Naive thymus-derived CD4-positive, alpha-beta T cell (primary cell): Measurements from ENCODE around the gene STAT6. TPM values are rescaled to one million over a fixed set of nuclear protein-coding genes. Genes with fewer than 3 reads are reported as not detected.

Experiments
- ATAC-seq: fragments of 150-1000 bp; cut with Tn5 transposase; 2 replicates; pipeline ENCODE4 v1.10.0; 2021; ENCODE audit warnings: mild to moderate bottlenecking, moderate library complexity
- CTCF ChIA-PET: fragments of 350-600 bp; sonication (Branson Sonifier 250); formaldehyde crosslinking; loops from one replicate; lab custom pipeline; 2021; ENCODE audit warnings: antibody characterized with exemption; lab: Charles Lee
- POLR2A ChIA-PET: fragments of 350-600 bp; sonication (Branson Sonifier 250); formaldehyde crosslinking; loops from one replicate; lab custom pipeline; 2021; ENCODE audit warnings: antibody characterized with exemption, inconsistent platforms; lab: Charles Lee
- DNase-seq, 9 donors: peaks; one replicate each; pipeline versions ENCODE4 v3.0.0 to v3.0.0-alpha.2; 2020 to 2022; ENCODE audit warnings: mixed read lengths in 1 of 9
- H3K27ac ChIP-seq: one replicate; pipeline ENCODE4 v1.7.0; 2013; ENCODE audit warnings: mild to moderate bottlenecking, low read depth, low read length, moderate library complexity
- H3K27me3 ChIP-seq, 2 donors: one replicate each; pipeline ENCODE4 v1.7.0; 2013; ENCODE audit warnings: low read length in 2 of 2, mild to moderate bottlenecking in 2 of 2, moderate library complexity in 2 of 2; ENCODE audit not compliant: control insufficient read depth in 2 of 2, insufficient read depth in 2 of 2
- H3K36me3 ChIP-seq, 3 experiments: 1 replicate in 2 of 3; 2 replicates in 1 of 3; pipeline ENCODE4 v1.7.0; 2013; ENCODE audit warnings: low read length in 3 of 3, mild to moderate bottlenecking in 3 of 3, moderate library complexity in 1 of 3; ENCODE audit not compliant: insufficient read depth in 3 of 3, control insufficient read depth in 2 of 3
- H3K4me1 ChIP-seq, 2 donors: one replicate each; pipeline ENCODE4 v1.7.0; 2013; ENCODE audit warnings: low read length in 2 of 2, mild to moderate bottlenecking in 2 of 2, moderate library complexity in 1 of 2; ENCODE audit not compliant: control insufficient read depth in 2 of 2, insufficient read depth in 2 of 2
- H3K4me3 ChIP-seq: 2 replicates; pipeline ENCODE4 v1.7.0; 2013; ENCODE audit warnings: mild to moderate bottlenecking, low read length
- H3K9me3 ChIP-seq, 3 experiments: 1 replicate in 2 of 3; 2 replicates in 1 of 3; pipeline ENCODE4 v1.7.0; 2013; ENCODE audit warnings: low read length in 3 of 3; ENCODE audit not compliant: control insufficient read depth in 2 of 3
- H3K27ac Mint-ChIP-seq, 9 donors: one replicate each; pipeline ENCODE4 v1.8.0; 2020 to 2022; ENCODE audit warnings: mixed read lengths in 9 of 9, mild to moderate bottlenecking in 8 of 9, moderate library complexity in 5 of 9, inconsistent platforms in 2 of 9
- H3K27me3 Mint-ChIP-seq, 5 donors: one replicate each; pipeline ENCODE4 v1.8.0; 2021 to 2022; ENCODE audit warnings: mixed read lengths in 5 of 5, mild to moderate bottlenecking in 1 of 5
- H3K36me3 Mint-ChIP-seq, 5 donors: one replicate each; pipeline ENCODE4 v1.8.0; 2020 to 2022; ENCODE audit warnings: mixed read lengths in 5 of 5, mild to moderate bottlenecking in 3 of 5, inconsistent platforms in 1 of 5
- H3K4me1 Mint-ChIP-seq, 7 donors: one replicate each; pipeline ENCODE4 v1.8.0; 2020 to 2022; ENCODE audit warnings: mixed read lengths in 7 of 7, mild to moderate bottlenecking in 3 of 7, inconsistent platforms in 1 of 7
- H3K4me3 Mint-ChIP-seq, 10 donors: one replicate each; pipeline ENCODE4 v1.8.0; 2020 to 2022; ENCODE audit warnings: mild to moderate bottlenecking in 10 of 10, mixed read lengths in 10 of 10, moderate library complexity in 6 of 10, inconsistent platforms in 2 of 10
- H3K9me3 Mint-ChIP-seq, 11 donors: one replicate each; pipeline ENCODE4 v1.8.0; 2020 to 2022; ENCODE audit warnings: mixed read lengths in 11 of 11, mild to moderate bottlenecking in 4 of 11, inconsistent platforms in 1 of 11, moderate library complexity in 1 of 11
- intact Hi-C, 2 donors: fragments of 100-400 bp; cut with micrococcal nuclease; formaldehyde crosslinking; loops; one replicate each; pipeline ENCODE4 v1.15.1; 2023
- polyA plus RNA-seq, 2 donors: library from polyadenylated mRNA; unstranded; fragments of 300-500 nt; fragmentation: Illumina TruSeq; gene quantifications; one replicate each; pipeline ENCODE4 v1.2.3, GENCODE V29; 2021
- total RNA-seq, 6 experiments: library from RNA in 5 of 6; stranded (reverse) in 5 of 6; gene quantifications; 1 replicate in 5 of 6; 2 replicates in 1 of 6; pipeline ENCODE4 v1.2.3 and lab custom pipeline; 2021 to 2026

STAT6 gene
- total RNA-seq (100 to 1,000 TPM; 206 to 403 (median 294) TPM), polyA plus RNA-seq (100 to 1,000 TPM in 1 of 2 donors, 10 to 100 TPM in 1; 99.3 to 104 TPM), total RNA-seq (lab: John Stamatoyannopoulos, UW) (332 reads per million, percentile 97 among the genes with 10 or more reads in this experiment)

- H3K27ac ChIP-seq = peak within 1 kb of the TSS; percentile 92
- Mint-ChIP-seq H3K4me3 (peak within 1 kb of the TSS; percentile 89 to 100 (median 98)), H3K27me3 (no peaks in the 10 kb centered on the region), H3K36me3 (peaks cover 7 to 25% (median 11%) of the 10 kb centered on the region in 5 donors), H3K9me3 (peaks cover 0 to 9% (median 0%) of the 10 kb centered on the region in 11 donors), H3K4me1 (peaks cover 41 to 54% (median 46%) of the 10 kb centered on the region in 7 donors), H3K27ac (peak within 1 kb of the TSS; percentile 93 to 100 (median 97))
- no peaks in the 10 kb centered on the region for H3K27me3 ChIP-seq
- peak; percentile 77 for ATAC-seq
- H3K4me3 ChIP-seq = peak within 1 kb of the TSS; percentile 75
- H3K4me1 ChIP-seq = peaks cover 12 to 26% of the 10 kb centered on the region in 2 donors
- POLR2A ChIA-PET = interaction anchor here (0.5 to 17.1 kb wide), 33 partner anchors 11 to 1181 kb away, joined by 3 to 401 read pairs (median 6); partner anchors contain the start of genes ATP5F1B, DGKA, LRP1 and NAB2
- H3K9me3 ChIP-seq = no peaks in the 10 kb centered on the region
- DNase-seq = peak; percentile 53 to 94 (median 87)
- intact Hi-C loops = loop anchor here (1.0 to 5.0 kb wide), 14 partner anchors 9 to 736 kb away; partner anchors contain the start of genes ATP5F1B (in 1 of the 2), CTDSP2 (in 1 of the 2), DDIT3 (in 1 of the 2) and GLI1 (in 1 of the 2)
- CTCF ChIA-PET = interaction anchor here (0.6 to 6.6 kb wide), 32 partner anchors 9 to 600 kb away, joined by 3 to 212 read pairs (median 6); partner anchors contain the start of genes NAB2, NEMP1, SHMT2 and ZBTB39
- H3K36me3 ChIP-seq = peaks cover 0 to 30% (median 11%) of the 10 kb centered on the region in 3 experiments
Observed at GRCh38 chr12:57111031-57111734, at the start of gene STAT6. Gene STAT6, minus strand, starts transcription at chr12:57111362. Its CDS starts 3,084 bp downstream, at chr12:57108278.

DNA sequence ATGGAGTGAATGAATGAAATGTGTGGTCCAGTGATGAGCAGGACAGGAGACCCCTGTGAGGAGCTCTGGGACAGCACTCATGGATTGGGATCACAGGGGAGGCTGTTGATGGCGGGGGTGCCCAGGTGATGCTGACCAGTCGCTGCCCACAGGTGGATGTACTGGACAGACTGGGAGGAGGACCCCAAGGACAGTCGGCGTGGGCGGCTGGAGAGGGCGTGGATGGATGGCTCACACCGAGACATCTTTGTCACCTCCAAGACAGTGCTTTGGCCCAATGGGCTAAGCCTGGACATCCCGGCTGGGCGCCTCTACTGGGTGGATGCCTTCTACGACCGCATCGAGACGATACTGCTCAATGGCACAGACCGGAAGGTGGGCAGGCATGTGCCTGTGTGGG lies 49.6 kb upstream of the STAT6 start:
- ChIA-PET CTCF (no interaction called here), POLR2A (no interaction called here)
- Mint-ChIP-seq H3K4me3 (no peak overlapping the region), H3K9me3 (no peaks in the 10 kb centered on the region), H3K4me1 (peaks cover 0 to 22% (median 5%) of the 10 kb centered on the region in 7 donors), H3K36me3 (peaks cover 0 to 26% (median 15%) of the 10 kb centered on the region in 5 donors), H3K27ac (no peak overlapping the region), H3K27me3 (no peaks in the 10 kb centered on the region)
- no peaks in the 10 kb centered on the region for H3K4me1 ChIP-seq
- DNase-seq = no peak
- no peak overlapping the region for H3K4me3 ChIP-seq
- ATAC-seq = no peak
- H3K9me3 ChIP-seq = no peaks in the 10 kb centered on the region
- H3K36me3 ChIP-seq = peaks cover 0 to 6% (median 0%) of the 10 kb centered on the region in 3 experiments
- intact Hi-C loops = no loop called here
- H3K27me3 ChIP-seq = no peaks in the 10 kb centered on the region
- no peak overlapping the region for H3K27ac ChIP-seq

DNA sequence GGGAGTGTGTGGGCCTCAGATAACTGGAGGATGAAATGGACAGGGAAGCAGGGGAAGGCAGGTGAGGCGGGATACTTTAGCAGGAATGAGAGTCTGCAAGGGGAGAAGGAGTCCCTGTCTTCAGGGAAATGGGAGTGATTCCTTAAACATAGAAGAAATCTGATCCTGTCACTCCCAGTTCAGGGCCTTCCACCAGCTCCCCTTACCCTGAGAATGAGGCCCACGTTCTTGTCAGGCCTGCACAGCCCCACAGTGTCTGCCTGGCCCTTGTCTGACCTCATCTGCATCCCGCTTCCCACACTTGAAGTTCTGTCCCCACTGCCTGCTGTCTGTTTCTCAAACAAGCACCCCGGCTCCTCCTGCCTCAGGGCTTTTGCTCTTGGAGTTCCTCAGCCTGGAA lies 48.9 kb upstream of the STAT6 start:
- H3K9me3 Mint-ChIP-seq = no peaks in the 10 kb centered on the region
- POLR2A ChIA-PET = no interaction called here
- DNase-seq = no peak
- H3K36me3 Mint-ChIP-seq = peaks cover 0 to 30% (median 15%) of the 10 kb centered on the region in 5 donors
- H3K4me3 Mint-ChIP-seq = no peak overlapping the region
- Histone ChIP-seq H3K9me3 (no peaks in the 10 kb centered on the region), H3K4me3 (no peak overlapping the region), H3K4me1 (no peaks in the 10 kb centered on the region), H3K36me3 (peaks cover 0 to 6% (median 0%) of the 10 kb centered on the region in 3 experiments), H3K27me3 (no peaks in the 10 kb centered on the region), H3K27ac (no peak overlapping the region)
- ATAC-seq = no peak
- H3K4me1 Mint-ChIP-seq = peaks cover 0 to 22% (median 5%) of the 10 kb centered on the region in 7 donors
- no peak overlapping the region for H3K27ac Mint-ChIP-seq
- H3K27me3 Mint-ChIP-seq = no peaks in the 10 kb centered on the region
- CTCF ChIA-PET = interaction anchor here (0.7 kb wide), 1 partner anchor 23 kb away, joined by 3 read pairs; no protein-coding TSS in a partner anchor
- intact Hi-C loops = no loop called here

DNA sequence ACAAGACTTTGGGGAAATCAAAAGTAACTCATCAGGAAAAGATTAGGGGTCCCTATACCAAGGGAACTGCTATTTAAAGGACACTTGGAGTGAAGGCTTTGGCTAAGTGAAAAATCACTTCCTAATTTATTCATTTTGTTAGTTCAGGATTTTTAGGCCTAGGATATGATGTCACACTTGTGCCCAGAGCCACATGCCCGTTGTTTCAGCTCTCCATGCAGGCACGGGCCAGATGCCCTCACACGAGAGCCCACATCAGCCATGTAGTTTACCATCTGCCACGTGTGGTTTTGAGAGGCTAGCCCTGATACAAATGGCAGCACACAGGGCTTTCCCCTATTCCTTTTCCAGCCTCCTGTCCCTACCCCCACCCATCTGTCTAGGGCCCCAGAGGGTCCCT lies 48.1 kb upstream of the STAT6 start:
- H3K27ac Mint-ChIP-seq = no peak overlapping the region
- Histone ChIP-seq H3K9me3 (no peaks in the 10 kb centered on the region), H3K4me1 (no peaks in the 10 kb centered on the region), H3K36me3 (peaks cover 0 to 6% (median 0%) of the 10 kb centered on the region in 3 experiments), H3K27ac (no peak overlapping the region), H3K4me3 (no peak overlapping the region), H3K27me3 (no peaks in the 10 kb centered on the region)
- ATAC-seq = no peak
- intact Hi-C loops = no loop called here
- ChIA-PET CTCF (no interaction called here), POLR2A (no interaction called here)
- peaks cover 0 to 22% (median 5%) of the 10 kb centered on the region in 7 donors for H3K4me1 Mint-ChIP-seq
- DNase-seq = no peak
- no peaks in the 10 kb centered on the region for H3K9me3 Mint-ChIP-seq
- no peak overlapping the region for H3K4me3 Mint-ChIP-seq
- no peaks in the 10 kb centered on the region for H3K27me3 Mint-ChIP-seq
- H3K36me3 Mint-ChIP-seq = peaks cover 0 to 34% (median 12%) of the 10 kb centered on the region in 5 donors

GRCh38 chr12:57158665-57159064 lies 47.5 kb upstream of the STAT6 start:
- Mint-ChIP-seq H3K27ac (no peak overlapping the region), H3K27me3 (no peaks in the 10 kb centered on the region), H3K4me1 (peaks cover 0 to 22% (median 5%) of the 10 kb centered on the region in 7 donors), H3K36me3 (peaks cover 0 to 36% (median 12%) of the 10 kb centered on the region in 5 donors), H3K4me3 (no peak overlapping the region), H3K9me3 (no peaks in the 10 kb centered on the region)
- no peaks in the 10 kb centered on the region for H3K4me1 ChIP-seq
- POLR2A ChIA-PET = no interaction called here
- H3K27ac ChIP-seq = no peak overlapping the region
- CTCF ChIA-PET = no interaction called here
- intact Hi-C loops = no loop called here
- H3K27me3 ChIP-seq = no peaks in the 10 kb centered on the region
- no peaks in the 10 kb centered on the region for H3K9me3 ChIP-seq
- DNase-seq (no peak), ATAC-seq (no peak)
- no peak overlapping the region for H3K4me3 ChIP-seq
- H3K36me3 ChIP-seq = peaks cover 0 to 6% (median 0%) of the 10 kb centered on the region in 3 experiments

DNA sequence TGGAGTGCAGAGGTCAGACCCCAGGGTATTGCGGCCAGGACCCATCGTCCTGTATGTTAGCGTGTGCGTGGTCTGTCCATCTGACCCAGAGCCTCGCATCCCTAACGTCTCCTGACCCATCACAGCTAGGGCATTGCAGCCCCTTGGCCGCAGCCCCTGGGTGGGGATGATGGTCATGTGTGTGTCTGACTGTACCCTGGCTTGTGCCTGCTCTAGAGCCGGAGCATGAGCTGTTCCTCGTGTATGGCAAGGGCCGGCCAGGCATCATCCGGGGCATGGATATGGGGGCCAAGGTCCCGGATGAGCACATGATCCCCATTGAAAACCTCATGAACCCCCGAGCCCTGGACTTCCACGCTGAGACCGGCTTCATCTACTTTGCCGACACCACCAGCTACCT lies 47.0 kb upstream of the STAT6 start:
- Mint-ChIP-seq H3K36me3 (peaks cover 0 to 36% (median 15%) of the 10 kb centered on the region in 5 donors), H3K27ac (no peak overlapping the region), H3K4me3 (no peak overlapping the region), H3K4me1 (peaks cover 0 to 23% (median 5%) of the 10 kb centered on the region in 7 donors), H3K27me3 (no peaks in the 10 kb centered on the region), H3K9me3 (no peaks in the 10 kb centered on the region)
- no peak overlapping the region for H3K27ac ChIP-seq
- POLR2A ChIA-PET = no interaction called here
- intact Hi-C loops = no loop called here
- H3K4me3 ChIP-seq = no peak overlapping the region
- CTCF ChIA-PET = no interaction called here
- DNase-seq (no peak), ATAC-seq (no peak)
- H3K9me3 ChIP-seq = no peaks in the 10 kb centered on the region
- no peaks in the 10 kb centered on the region for H3K27me3 ChIP-seq
- H3K4me1 ChIP-seq = no peaks in the 10 kb centered on the region
- peaks cover 0 to 6% (median 0%) of the 10 kb centered on the region in 3 experiments for H3K36me3 ChIP-seq
